Stimulated activated CD4-positive, alpha-beta T cell treated with anti-CD3 and anti-CD28 coated beads, Interleukin-1b, Interleukin-23, amount 100 ng/mL, for 4 hours (primary cell): ENCODE data around the gene ADAMTSL3.
"Not testable (repeated sequence)": the region's sequence is repeated elsewhere in the genome, so short reads cannot be mapped to it uniquely, and the experiment has no call there.

Source experiments
- DNase-seq, 2 donors: peaks; one replicate each; pipeline ENCODE4 v3.0.0-alpha.2; 2020; ENCODE audit warnings: low read depth in 2 of 2

Gene ADAMTSL3

DNA sequence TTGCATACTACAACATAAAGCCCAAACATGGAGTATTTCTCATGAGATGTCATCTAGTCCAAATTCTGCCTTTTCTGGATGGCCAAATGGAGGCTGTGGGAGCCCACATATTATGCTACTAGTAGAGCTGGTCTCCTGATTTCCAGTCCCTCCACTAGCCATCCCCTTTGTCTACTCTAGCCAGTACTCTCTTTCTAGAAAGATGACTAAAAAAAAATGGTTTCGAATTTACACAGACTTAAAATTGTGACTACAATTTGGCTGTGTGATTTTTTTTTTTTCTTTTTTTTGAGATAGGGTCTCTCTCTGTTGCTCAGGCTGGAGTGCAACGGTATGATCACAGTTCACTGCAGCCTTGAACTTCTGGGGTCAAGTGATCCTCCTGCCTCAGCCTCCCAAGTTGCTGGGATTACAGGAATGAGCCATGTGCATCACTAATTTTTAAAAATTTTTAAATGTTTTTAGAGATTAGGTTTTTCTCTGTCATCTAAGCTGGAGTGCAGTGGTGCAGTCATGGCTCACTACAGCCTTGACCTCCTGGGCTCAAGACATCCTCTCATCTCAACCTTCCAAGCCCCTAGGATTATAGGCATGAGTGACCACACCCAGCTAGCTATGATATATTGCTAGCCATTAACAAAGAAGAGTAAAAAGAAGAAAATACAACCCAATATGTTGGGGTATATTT is 273.9 kb downstream of the ADAMTSL3 start:
- no peak for DNase-seq

DNA sequence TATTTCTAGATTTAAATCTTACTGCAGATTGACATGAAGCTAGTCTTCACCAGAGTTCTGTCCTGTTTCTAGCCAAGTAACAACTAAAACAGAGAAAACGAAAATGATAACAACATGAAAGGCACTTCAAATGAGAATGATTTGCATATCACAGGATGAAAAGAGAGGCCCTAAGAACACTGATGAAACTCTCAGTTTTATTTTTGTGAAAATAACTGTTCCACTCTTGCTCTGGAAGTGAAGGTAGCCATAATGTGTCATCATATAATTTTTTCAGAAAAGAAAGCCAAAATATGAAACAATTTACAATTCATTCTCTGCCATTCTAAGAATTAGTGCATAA is 274.4 kb downstream of the ADAMTSL3 start:
- DNase-seq: no peak

DNA sequence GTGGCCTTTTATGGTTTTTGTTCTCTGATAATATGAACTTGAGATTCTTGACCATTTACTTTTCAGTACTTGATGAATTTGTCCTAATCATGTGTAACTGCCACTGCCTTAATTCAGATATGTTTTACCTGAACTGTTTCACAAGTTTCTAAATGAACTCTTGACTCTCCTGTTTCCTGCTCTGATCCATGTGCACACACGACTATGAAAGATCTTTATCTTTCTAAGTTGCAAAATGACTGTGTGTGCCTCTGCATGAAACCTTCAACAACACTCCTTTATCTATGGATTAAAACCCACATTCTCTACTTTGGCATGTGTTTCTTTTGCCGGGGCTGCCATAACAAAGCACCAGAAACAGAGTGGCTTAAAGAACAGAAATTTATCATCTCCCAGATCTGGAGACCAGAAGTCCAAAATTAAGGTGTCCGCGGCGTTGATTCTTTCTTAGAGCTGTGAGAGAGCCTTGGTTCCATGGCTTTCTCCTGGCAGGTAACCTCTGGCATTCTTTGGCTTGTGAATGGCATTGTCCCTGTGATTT is 275.0 kb downstream of the ADAMTSL3 start:
- DNase-seq: no peak

DNA sequence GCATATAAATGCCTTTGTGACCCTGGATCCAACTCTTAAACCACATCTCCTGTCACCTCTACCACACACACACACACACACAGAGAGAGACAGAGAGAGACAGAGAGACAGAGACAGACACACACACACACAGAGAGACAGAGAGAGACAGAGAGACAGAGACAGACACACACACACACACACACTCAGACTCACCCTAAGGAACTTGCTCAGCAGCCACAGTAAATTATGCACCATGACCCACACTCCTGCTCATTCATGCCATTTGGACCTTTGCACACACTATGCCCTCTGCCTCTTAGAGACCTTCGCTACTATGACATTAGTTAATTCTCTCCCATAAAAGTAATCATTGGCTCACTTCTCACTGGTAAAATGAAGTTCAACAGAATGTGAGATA is 275.7 kb downstream of the ADAMTSL3 start:
- DNase-seq: no peak

DNA sequence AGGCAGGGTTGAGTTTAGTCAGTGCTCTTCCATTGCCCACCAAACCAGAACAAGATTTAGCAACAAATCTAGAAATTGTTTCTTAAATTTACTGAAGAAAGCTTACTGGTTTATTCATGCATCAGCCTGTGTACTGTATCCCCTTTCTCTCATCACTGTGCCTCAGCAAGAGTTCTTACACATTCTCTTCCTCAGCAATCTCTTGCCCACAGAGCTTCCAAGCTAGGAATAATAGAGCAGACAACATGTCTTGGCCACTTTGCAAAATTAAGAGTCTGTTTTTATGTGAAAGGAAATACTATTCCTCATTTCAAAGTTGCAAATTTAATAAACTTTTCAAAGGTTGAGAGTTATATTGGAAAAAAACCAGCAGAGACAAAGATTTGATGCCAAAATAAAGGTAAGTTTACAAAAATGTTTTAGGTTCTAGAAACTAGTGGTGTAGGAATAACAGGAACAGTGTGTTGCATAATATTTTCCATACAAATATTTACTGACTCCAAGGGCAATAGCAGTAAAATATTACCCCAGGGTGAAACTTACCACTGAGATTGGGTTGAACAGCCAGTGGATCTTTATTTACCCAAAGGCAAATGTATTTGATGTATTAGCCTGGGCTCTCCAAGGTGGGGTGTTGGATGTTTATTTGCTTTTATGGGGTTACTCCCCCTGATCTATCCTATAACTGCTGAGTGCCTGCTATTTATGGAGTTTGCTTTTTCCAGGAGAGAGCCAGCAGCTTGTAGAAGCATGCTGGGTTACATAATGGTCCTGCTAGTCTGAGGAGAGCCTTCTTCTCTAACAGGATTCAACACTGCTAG is 276.7 kb downstream of the ADAMTSL3 start:
- no peak for DNase-seq

DNA sequence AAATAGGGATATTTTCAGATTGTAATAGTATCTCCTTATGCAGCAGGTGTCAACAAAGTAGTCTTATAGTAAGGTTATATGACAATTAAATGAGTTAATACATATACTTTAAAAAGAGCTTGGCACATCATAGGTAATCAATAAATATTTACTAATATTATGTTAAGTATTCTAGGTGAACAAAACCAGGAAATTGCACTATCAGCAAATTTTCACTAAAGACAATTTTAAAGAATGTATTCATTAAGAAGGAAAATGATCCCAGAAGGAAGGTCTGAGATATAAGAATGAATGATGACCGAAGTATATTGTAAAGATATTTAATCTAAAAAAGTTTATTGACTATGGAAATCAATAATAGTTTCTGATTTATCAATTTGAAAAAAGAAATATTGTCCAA is 281.9 kb downstream of the ADAMTSL3 start:
- DNase-seq: no peak

DNA sequence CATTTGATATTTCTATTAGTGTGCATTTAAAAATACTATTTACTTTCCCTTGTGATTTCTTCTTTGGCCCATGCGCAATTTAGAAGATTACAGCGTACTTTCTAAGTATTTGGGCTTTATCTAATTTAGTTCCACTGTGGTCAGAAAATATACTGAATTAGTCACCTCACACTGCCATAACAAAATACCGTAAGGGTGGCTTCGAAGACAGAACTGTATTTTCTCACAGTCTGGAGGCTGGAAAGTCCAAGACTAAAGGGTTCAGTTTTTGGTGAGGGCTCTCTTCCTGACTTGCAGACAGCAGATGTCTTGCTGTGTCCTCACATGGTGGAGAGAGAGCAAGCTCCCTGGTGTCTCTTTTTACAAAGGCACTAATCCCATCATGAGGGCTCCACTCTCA is 286.2 kb downstream of the ADAMTSL3 start:
- no peak for DNase-seq

DNA sequence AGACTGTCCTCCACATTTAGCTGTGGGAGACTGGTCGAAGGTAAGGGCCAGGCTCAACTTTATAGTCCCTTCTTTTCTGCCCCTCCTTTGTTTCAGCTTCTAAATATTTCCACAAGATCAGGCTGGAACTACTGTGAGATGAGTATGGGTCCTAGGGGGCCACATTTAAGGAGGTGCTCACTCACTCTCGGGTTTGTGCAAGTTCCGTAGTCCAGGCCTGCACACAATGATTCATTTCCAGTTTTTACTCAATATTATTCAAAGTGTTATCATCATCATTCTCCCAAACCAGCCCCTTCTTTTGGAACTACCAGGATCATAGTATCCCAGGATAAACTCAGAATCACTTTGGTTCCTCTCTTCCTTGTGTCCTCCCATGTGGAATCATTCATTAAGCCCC is 289.1 kb downstream of the ADAMTSL3 start:
- DNase-seq: no peak

DNA sequence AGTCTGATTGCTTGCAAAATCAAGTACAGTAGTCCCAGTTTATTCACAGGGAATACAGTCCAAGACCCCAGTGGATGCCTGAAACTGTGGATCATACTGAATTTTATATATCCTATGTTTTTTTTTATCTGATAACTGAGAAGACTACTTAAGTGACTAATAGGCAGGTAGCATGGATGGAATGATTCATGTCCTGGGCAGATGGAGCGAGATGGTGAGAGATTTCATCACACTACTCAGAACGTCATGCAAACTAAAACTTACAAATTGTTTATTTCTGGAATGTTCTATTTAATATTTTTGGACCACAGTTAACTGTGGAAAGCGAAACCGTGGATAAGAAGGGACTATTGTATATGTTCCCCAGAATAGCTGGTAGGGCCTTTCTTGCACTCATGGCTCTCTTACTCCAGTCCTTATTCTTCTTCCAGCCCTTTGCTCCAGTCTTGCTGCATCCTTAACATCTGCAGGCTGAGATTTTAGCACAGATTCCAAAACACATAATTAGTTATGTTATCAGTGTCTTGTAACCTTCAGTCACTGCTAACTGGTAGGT is 290.0 kb downstream of the ADAMTSL3 start:
- DNase-seq: no peak

DNA sequence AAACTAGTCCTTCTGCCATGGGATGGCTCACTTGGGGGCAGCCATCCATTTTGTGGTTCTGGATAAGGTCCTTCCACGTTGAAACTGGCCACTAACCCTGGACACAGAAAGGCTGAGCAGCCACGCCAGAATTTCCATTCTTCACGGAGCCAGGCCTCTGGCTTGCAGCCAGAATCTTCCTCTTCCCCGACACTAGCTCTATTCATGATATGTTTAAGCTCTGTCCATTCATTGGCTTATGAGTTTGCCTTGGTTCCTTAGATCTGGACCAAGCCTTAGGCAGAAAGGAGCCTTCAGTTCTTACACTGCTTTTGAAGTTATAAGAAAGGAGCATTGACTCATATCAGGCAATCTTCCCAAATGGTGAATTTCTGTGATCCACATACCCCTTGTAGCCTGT is 293.2 kb downstream of the ADAMTSL3 start:
- DNase-seq: no peak

DNA sequence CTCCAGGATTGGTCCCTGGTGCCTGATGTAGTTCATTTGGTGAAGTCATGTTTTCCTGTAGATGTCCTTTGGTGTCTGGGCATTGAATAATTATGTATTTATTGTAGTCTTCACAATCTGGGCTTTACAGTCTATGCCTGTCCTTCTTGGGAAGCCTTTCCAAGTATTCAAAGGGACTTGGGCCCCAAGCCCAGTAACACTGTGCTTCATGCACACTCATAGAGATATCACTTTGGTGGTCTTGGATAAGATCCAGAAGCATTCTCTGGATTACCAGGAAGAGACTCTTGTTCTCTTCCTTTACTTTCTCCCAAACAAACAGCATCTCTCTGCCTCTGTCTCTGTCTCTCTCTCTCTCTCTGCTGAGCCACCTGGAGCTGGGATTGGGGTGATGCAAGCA is 300.6 kb downstream of the ADAMTSL3 start:
- no peak for DNase-seq

DNA sequence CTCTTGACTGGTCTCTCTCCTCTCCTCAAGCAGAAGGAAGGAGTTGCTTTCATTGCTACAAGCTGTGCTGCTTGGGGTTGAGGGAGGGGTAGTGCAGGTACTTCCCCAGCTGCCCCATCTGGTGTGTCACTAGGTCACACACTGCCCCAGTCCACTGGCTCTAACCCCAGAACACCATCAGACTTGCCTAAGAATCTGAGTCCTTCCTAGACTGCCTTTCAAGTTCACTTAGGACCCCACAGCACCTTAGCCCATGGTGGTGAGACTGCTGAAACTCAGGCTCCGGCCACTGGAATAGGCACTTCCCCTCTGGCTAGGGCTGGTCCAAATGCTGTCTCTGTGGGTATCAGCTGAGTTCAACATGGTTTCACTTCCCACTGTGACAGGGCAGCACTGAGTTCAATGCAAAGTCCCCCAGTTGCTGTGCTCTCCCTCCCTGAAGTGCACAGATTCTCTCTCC is 301.9 kb downstream of the ADAMTSL3 start:
- DNase-seq: no peak

DNA sequence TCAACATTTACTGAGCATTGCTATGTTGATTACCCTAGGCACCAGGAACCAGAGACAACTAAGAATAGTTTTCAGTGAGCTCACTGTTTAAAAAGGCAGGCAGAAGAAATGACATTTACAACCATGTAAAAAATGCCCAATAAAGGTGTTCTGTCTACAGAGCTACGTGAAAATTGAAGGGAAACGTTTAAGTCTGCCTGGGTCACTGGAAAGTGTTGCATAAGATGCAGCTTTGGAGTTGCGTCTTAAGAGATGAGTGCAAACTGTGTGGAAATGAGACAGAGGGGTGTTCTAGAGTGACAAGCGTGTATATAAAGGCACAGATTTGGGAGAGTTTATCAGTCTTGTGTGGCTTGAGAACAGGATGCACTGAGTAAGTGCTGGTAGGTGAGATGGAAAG is 303.0 kb downstream of the ADAMTSL3 start:
- no peak for DNase-seq

DNA sequence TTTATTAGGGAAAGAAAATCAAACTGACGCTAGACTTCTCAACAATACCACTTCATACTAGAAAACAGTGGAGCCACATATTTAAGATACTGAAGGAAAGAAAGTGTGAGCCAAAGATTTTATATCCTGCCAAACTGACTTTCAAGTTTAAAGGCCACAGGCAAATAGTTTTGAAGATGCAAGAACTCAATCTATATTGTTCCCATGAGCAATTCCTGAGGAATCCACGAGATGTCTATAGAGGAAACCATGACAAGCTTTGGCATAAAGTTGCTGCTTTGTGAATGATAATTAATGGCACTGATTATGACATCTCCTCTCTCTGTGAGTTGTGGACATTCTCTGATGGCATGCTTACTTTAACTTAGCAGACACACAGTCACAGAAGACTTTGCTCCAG is 305.6 kb downstream of the ADAMTSL3 start:
- no peak for DNase-seq

DNA sequence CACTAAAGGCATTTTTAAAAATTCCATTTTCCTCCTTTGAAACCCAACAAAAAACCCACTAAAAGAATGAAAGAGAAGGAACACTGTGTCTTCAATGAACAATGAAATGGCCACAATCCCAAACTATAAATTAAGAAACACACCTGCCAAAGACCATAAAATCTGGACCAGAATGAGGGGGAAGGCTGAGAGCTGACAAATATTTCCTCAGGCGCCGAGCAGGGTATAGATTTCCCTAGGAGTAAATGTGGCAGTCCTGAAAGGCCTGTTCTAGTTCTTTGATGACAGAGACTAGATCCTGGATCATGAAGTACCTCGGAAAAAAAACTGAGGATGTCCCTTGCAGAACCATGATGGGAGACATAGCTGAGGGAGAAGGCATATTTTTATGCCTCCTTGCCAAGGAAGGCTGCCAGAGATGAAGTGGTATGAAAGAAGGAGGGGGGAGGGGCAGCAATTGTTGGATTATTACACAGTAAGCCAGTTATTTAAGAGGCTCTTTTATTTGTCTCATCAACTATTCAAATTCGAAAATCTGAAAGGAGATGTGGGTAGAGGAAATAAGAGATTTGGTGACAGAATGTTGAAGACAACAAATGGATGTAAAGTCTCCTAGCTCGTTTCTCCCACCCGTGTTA is 306.4 kb downstream of the ADAMTSL3 start:
- DNase-seq: no peak

DNA sequence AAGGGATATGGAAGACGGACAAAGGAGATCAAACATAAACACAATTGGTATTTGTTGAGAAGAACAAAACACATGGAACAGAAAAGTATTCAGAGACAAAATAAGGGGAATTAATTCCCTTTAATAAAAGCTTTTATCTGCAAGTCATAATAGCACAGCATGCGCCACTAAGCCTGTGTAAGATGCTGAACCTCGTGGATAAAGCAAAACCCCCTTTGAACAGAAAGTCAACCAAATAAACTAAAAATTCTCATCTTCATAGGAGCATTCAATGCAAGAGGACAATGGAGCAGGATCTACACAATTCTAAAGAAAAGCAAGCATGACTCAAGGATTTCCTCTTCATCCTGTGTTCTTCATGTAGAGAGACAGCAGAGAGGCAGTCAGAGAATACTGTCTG is 307.4 kb downstream of the ADAMTSL3 start:
- DNase-seq: no peak

DNA sequence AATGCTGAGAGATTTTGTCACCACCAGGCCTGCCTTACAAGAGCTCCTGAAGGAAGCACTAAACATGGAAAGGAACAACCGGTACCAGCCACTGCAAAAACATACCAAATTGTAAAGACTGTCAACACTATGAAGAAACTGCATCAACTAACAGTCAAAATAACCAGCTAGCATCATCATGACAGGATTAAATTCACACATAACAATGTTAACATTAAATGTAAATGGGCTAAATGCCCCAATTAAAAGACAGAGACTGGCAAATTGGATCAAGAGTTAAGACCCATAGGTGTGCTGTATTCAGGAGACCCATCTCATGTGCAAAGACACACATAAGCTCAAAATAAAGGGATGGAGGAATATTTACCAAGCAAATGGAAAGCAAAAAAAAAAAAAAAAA is 311.0 kb downstream of the ADAMTSL3 start:
- not testable (repeated sequence) for DNase-seq

DNA sequence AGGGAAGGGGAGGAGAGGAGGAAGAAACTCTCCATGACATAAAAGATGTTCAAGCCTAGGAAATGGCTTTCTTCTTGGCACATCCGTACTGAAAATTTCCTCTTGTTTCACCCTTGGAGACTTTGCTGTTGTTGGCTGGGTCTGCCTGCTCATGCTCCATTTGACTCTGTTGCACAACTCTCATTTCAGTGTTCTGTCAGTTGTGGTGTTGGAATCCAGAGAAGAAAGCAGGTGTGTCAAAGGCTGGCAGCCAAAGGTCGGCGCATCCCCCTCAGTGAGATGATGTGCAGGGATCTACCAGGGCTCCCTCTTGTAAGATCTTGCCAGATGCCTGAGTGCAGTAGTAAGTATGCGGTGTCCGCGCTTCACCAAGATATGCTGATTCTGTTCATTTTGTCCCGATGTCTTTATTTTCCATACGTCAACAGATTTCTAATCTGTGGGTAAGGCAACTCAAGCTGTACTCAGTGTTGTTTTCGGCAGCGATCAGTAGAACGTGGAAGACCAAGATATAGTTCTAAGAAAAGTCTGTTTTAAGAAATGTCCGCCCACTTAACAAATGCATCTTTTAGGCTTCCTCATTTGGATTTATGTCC is 316.5 kb downstream of the ADAMTSL3 start:
- DNase-seq: no peak

DNA sequence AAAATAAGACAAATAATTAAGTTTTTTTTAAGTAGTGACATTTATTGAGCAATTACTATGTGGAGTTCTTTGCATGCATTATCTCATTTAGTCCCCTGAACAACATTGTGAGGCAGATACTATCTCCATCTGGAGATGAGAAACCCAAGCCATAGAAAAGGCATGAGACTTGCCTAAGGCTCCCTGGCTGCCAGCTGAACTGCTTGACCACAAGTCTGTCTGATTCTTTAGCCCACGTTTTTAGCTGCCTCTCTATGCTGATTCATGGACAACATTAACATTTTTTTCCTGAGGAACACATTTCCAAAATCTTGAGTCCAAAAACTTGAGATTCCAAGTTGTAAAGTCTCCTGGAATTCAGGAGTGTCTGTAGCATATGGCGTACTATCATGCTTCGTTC is 318.1 kb downstream of the ADAMTSL3 start:
- DNase-seq: no peak

DNA sequence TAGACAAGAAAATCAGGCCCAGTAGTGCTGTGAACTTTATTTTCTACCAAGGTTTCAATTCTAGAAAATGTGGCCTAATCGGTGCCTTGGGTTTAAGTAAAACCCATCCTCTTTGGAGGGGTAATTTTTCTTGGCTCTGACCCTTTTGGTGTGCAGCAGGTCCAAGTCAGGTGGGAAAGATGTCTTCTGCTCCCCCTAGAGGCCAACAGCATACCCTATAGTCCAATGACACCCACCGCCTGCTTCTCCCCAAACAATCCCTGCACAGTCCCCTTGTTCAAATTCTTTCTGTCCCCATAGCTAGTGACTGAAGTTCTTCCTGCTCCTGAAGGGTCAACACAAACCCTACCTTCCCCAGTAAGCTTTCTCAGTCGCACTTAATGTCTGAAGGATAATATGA is 319.9 kb downstream of the ADAMTSL3 start:
- DNase-seq: no peak

DNA sequence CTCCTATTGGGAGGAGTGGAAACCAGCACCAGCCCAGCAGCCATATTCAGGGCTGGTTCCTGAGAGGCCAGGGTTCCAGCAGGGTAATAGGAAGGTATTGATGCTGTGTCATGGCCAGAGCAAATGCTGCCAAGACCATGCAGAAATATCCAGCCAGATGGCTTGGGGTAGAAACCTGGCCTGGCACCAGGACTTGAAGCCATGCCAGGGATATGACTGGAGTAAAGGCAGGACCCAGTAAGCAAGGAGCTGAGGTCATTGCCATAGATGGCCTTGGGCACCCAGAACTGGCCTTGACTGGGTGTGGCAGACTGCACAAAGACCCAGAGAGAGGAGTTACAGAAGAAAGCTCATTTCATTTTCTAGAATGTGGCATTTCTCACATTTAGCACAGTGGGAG is 324.1 kb downstream of the ADAMTSL3 start:
- no peak for DNase-seq

DNA sequence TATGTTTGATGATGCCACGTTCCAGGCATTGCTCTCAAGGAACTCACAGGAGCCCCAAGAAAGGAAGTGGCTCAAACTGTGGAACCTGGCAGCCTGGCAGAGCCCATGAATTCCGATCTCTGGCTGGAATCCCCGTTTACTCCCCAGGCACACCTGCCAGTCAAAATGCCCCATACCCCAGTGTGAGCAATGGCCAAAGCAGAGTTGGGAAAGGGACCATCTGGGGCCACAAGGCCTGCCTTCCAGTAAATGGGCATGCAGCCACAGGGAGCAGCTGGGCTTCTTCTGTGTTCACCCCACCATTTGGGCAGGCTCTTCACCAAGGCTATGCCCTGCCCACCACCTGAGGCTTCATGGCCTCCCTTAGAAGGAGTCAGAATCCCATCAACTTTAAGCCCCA is 324.7 kb downstream of the ADAMTSL3 start:
- no peak for DNase-seq
